RWPE1 (cell line): ENCODE results near the gene GADD45GIP1.

Source experiments
- CTCF ChIA-PET: fragments of 350-600 bp; sonication (Branson Sonifier 250); formaldehyde crosslinking; extraction: SDS; loops from one replicate; lab custom pipeline; 2021; lab: Yijun Ruan, JAX
- POLR2A ChIA-PET: fragments of 400-600 bp; formaldehyde crosslinking; extraction: SDS; loops from one replicate; lab custom pipeline; 2020; ENCODE audit warnings: antibody characterized with exemption; ENCODE audit not compliant: low non-redundant PET; lab: Yijun Ruan, JAX
- DNase-seq: peaks from one replicate; pipeline ENCODE4 v3.0.0; 2012; ENCODE audit warnings: low spot score
- H3K27ac ChIP-seq: fragments of 450-650 bp; 2 replicates; pipeline ENCODE4 v1.5.1; 2017
- CTCF ChIP-seq: fragments of 450-650 bp; conservative IDR thresholded peaks from 2 replicates; pipeline ENCODE4 v1.5.1; 2017; ENCODE audit warnings: low read depth, mild to moderate bottlenecking

The GADD45GIP1 gene

GRCh38 chr19:13002166-13002898, 45.3 kb upstream of the GADD45GIP1 start:
- TF ChIP-seq CTCF, result no peak
- H3K27ac ChIP-seq, result peak overlapping the region; percentile 98
- DNase-seq, result no peak
- ChIA-PET POLR2A (no interaction called here), CTCF (interaction anchor here (1.1 to 1.3 kb wide), 2 partner anchors 25 to 31 kb away, joined by 4 to 6 read pairs; no protein-coding TSS in a partner anchor)

GRCh38 chr19:13001502-13002165, 44.6 kb upstream of the GADD45GIP1 start:
- H3K27ac ChIP-seq, result peak overlapping the region; percentile 98
- no peak for DNase-seq
- CTCF ChIA-PET, result interaction anchor here (1.3 kb wide), 2 partner anchors 9 to 32 kb away, joined by 3 to 6 read pairs; no protein-coding TSS in a partner anchor
- no peak for TF ChIP-seq CTCF
- POLR2A ChIA-PET, result no interaction called here

GRCh38 chr19:13001166-13001501, 44.1 kb upstream of the GADD45GIP1 start:
- H3K27ac ChIP-seq, result peak overlapping the region; percentile 98
- ChIA-PET POLR2A (no interaction called here), CTCF (interaction anchor here (1.3 kb wide), 2 partner anchors 9 to 33 kb away, joined by 3 to 6 read pairs; no protein-coding TSS in a partner anchor)
- TF ChIP-seq CTCF, result no peak
- no peak for DNase-seq

- POLR2A ChIA-PET, result no interaction called here
- peak overlapping the region; percentile 98 for H3K27ac ChIP-seq
- CTCF ChIA-PET, result interaction anchor here (1.3 kb wide), 1 partner anchor 36 kb away, joined by 4 read pairs; no protein-coding TSS in a partner anchor
- TF ChIP-seq CTCF, result no peak
- no peak for DNase-seq
These were observed 41.2 kb upstream of the GADD45GIP1 start for GRCh38 chr19:12997967-12998940.

- CTCF ChIA-PET, result interaction anchor here (0.6 to 1.3 kb wide), 4 partner anchors 8 to 717 kb away, joined by 3 to 4 read pairs (median 4); no protein-coding TSS in a partner anchor
- H3K27ac ChIP-seq, result peak overlapping the region; percentile 98
- no peak for DNase-seq
These were observed 40.4 kb upstream of the GADD45GIP1 start for GRCh38 chr19:12997179-12997966.

More at GRCh38 chr19:12997179-12997966, 40.4 kb upstream of the GADD45GIP1 start:
- TF ChIP-seq CTCF, result no peak
- POLR2A ChIA-PET, result interaction anchor here (1.1 kb wide), 1 partner anchor 9 kb away, joined by 6 read pairs; no protein-coding TSS in a partner anchor
